ENCODE measurements around the gene RBM12. TPM values are rescaled to one million over a fixed set of nuclear protein-coding genes. Genes with fewer than 3 reads are reported as not detected.

RBM12 gene
- total RNA-seq, 1 experiment from 2014 or later = 100 TPM

- intact Hi-C loops (cut with micrococcal nuclease; ENCODE audit: unreplicated experiment) (no loop called here), in situ Hi-C loops (cut with HindIII; ENCODE audit: low pct_unique_long_range_greater_than_20kb, low sequenced_read_pairs) (no loop called here)
- DNase-seq (ENCODE audit: low read depth, low spot score) (no peak), ATAC-seq (no peak)
- no TSS peak for BruUV-seq (replicated peaks)
- Histone ChIP-seq H3K4me1 (ENCODE audit: control insufficient read depth, insufficient read depth, low read length) (no peaks in the 10 kb centered on the region), H3K27me3 (ENCODE audit: control insufficient read depth, insufficient read depth, low read length) (no peaks in the 10 kb centered on the region), H3K36me3 (ENCODE audit: control insufficient read depth, insufficient read depth, low read length) (peaks cover 4% of the 10 kb centered on the region), H3K9me3 (ENCODE audit: control insufficient read depth, insufficient read depth, low read depth, low read length) (no peaks in the 10 kb centered on the region), H3K27ac (ENCODE audit: low read length) (no peak overlapping the region), H3K4me3 (ENCODE audit: low read depth in 2 of 2, low read length in 2 of 2) (no peak overlapping the region)
- ChIA-PET CTCF (interaction anchor here (0.6 kb wide), 1 partner anchor 10 kb away, joined by 3 read pairs; no protein-coding TSS in a partner anchor), POLR2A (no interaction called here)
- TF ChIP-seq TCF7L2 (IDR thresholded peaks at IDR 0.05; ENCODE audit: low read depth, low read length) (no peak), SIN3A (IDR thresholded peaks at IDR 0.05; ENCODE audit: borderline replicate concordance, insufficient read depth, low read depth, low read length) (no peak), POLR2AphosphoS5 (IDR thresholded peaks at IDR 0.05; ENCODE audit: low read depth, low read length) (no peak), CTCF (IDR thresholded peaks at IDR 0.05) (no peak)
- TF ChIP-seq, protein P1, sequence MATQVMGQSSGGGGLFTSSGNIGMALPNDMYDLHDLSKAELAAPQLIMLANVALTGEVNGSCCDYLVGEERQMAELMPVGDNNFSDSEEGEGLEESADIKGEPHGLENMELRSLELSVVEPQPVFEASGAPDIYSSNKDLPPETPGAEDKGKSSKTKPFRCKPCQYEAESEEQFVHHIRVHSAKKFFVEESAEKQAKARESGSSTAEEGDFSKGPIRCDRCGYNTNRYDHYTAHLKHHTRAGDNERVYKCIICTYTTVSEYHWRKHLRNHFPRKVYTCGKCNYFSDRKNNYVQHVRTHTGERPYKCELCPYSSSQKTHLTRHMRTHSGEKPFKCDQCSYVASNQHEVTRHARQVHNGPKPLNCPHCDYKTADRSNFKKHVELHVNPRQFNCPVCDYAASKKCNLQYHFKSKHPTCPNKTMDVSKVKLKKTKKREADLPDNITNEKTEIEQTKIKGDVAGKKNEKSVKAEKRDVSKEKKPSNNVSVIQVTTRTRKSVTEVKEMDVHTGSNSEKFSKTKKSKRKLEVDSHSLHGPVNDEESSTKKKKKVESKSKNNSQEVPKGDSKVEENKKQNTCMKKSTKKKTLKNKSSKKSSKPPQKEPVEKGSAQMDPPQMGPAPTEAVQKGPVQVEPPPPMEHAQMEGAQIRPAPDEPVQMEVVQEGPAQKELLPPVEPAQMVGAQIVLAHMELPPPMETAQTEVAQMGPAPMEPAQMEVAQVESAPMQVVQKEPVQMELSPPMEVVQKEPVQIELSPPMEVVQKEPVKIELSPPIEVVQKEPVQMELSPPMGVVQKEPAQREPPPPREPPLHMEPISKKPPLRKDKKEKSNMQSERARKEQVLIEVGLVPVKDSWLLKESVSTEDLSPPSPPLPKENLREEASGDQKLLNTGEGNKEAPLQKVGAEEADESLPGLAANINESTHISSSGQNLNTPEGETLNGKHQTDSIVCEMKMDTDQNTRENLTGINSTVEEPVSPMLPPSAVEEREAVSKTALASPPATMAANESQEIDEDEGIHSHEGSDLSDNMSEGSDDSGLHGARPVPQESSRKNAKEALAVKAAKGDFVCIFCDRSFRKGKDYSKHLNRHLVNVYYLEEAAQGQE (IDR thresholded peaks at IDR 0.05; ENCODE audit: insufficient read depth in 1 of 2, low read depth in 2 of 2, low read length in 1 of 2) = no peak
These were observed 4.5 kb upstream of the RBM12 start for GRCh38 chr20:35669221-35669620.

DNA sequence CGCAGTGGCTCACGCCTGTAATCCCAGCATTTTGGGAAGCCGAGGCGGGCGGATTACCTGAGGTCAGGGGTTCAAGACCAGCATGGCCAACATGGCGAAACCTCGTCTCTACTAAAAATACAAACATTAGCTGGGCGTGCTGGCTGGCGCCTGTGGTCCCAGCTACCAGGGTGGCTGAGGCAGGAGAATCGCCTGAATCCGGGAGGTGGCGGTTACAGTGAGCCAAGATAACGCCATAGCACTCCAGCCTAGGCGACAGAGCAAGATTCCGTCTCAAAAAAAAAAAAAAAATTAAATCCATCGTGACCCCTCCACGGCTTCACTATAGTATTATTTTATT is 1.2 kb upstream of the RBM12 start:
- Histone ChIP-seq H3K9me3 (ENCODE audit: control insufficient read depth, insufficient read depth, low read depth, low read length) (no peaks in the 10 kb centered on the region), H3K36me3 (ENCODE audit: control insufficient read depth, insufficient read depth, low read length) (peaks cover 3% of the 10 kb centered on the region), H3K4me1 (ENCODE audit: control insufficient read depth, insufficient read depth, low read length) (peaks cover 18% of the 10 kb centered on the region), H3K4me3 (ENCODE audit: low read depth in 2 of 2, low read length in 2 of 2) (no peak overlapping the region), H3K27ac (ENCODE audit: low read length) (no peak overlapping the region), H3K27me3 (ENCODE audit: control insufficient read depth, insufficient read depth, low read length) (no peaks in the 10 kb centered on the region)
- intact Hi-C loops (cut with micrococcal nuclease; ENCODE audit: unreplicated experiment) (no loop called here), in situ Hi-C loops (cut with HindIII; ENCODE audit: low pct_unique_long_range_greater_than_20kb, low sequenced_read_pairs) (no loop called here)
- POLR2A ChIA-PET = interaction anchor here (0.6 to 0.7 kb wide), 2 partner anchors 324 to 566 kb away, joined by 3 to 4 read pairs; no protein-coding TSS in a partner anchor
- BruUV-seq (replicated peaks) = no TSS peak
- ATAC-seq = no peak
- CTCF ChIA-PET = interaction anchor here (0.5 to 0.7 kb wide), 3 partner anchors 27 to 140 kb away, joined by 3 to 11 read pairs (median 3); partner anchors contain the start of gene RBM39
- TF ChIP-seq CTCF (IDR thresholded peaks at IDR 0.05) (no peak), SIN3A (IDR thresholded peaks at IDR 0.05; ENCODE audit: borderline replicate concordance, insufficient read depth, low read depth, low read length) (no peak), TCF7L2 (IDR thresholded peaks at IDR 0.05; ENCODE audit: low read depth, low read length) (no peak), POLR2AphosphoS5 (IDR thresholded peaks at IDR 0.05; ENCODE audit: low read depth, low read length) (no peak)
- TF ChIP-seq, protein P1 (IDR thresholded peaks at IDR 0.05; ENCODE audit: insufficient read depth in 1 of 2, low read depth in 2 of 2, low read length in 1 of 2) = no peak
- no peak for DNase-seq (ENCODE audit: low read depth, low spot score)
